Inflammatory macrophage treated with lipopolysaccharide for 1 hour (primary cell): ENCODE results near the gene HBP1.
"Not testable (repeated sequence)": the region's sequence is repeated elsewhere in the genome, so short reads cannot be mapped to it uniquely, and the experiment has no call there.

Source experiments
- DNase-seq, 2 donors: peaks; one replicate each; pipeline ENCODE4 v3.0.0-alpha.2; 2020 to 2022

HBP1 gene

DNA sequence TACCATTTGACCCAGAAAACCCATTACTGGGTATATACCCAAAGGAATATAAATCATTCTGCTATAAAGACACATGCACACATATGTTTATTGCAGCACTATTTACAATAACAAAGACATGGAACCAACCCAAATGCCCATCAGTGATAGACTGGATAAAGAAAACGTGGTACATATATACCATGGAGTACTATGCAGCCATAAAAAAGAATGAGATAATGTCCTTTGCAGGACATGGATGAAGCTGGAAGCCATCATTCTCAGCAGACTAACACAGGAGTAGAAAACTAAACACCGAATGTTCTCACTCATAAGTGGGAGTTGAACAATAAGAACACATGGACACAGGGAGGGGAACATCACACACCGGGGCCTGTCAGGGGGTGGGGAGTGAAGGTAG, 13.1 kb upstream of the HBP1 start:
- DNase-seq: not testable (repeated sequence)

DNA sequence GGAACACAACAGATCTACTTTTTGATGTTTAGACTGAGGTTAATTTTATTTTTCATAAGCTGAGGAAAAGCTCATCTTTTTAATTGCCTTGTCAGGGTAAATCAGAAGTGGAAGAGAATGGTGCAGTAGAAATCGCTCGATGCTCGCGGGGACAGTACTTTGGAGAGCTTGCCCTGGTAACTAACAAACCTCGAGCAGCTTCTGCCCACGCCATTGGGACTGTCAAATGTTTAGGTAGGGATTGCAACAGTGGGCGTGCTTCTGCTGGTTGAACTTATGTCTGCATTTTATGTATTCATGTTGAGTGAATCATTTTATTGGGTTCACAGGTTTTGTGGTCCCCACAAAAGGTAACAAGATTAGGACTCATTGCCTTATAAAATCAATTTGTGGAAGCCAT, 11.7 kb upstream of the HBP1 start:
- DNase-seq: no peak

DNA sequence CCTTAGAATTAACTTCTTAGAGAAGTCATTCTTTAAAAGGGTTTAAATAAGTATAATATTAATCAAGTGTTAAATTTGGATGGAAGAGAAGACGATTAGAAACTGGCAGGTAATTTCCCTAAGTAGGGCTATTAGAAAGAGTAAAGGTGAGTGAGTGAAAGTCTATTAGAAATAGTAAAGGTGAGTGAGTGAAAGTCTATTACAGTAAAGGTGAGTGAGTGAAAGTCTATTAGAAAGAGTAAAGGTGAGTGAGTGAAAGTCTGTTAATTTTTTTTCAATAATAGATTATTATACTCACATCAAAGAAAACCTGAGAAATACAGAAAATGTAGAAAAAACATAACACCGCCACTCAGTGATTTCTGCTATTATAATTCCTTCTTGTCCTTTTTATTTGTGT, 10.8 kb upstream of the HBP1 start:
- DNase-seq: no peak

DNA sequence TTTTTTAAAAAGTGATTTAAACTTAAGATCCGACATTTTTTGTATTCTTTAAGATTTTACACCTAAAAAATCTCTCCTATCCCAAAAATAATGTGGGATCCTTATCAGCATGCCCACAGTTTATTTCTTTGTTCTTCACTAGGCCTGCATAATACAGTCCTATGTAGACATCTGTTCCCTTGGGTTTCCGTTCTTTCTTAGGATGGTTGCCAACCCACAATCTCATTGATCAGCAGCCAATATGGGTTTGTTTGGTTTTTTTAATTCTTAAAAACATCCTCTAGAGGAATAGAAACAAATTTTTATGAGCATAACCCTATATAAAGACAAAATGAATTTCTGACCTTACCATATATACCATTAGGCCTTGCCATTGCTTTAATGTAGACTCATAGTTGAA, 8.4 kb upstream of the HBP1 start:
- no peak for DNase-seq

DNA sequence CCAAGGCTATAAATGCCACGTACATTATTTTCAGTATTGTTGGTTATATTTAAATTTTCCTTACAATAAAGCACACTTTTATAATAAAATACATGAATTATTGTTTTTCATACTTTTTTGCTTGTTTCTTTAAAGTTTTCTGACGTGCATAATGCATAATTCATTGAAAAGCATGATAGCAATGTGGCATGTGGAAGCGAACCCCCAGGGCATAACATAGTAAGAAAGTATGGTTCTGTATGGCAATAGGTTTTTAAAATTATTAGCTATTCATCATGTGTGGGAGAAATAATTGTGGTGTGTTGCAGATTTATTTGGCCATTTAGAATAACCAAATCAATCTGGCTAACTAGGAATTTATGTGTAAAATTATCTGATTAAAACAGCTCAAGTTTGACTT, 7.4 kb upstream of the HBP1 start:
- no peak for DNase-seq

DNA sequence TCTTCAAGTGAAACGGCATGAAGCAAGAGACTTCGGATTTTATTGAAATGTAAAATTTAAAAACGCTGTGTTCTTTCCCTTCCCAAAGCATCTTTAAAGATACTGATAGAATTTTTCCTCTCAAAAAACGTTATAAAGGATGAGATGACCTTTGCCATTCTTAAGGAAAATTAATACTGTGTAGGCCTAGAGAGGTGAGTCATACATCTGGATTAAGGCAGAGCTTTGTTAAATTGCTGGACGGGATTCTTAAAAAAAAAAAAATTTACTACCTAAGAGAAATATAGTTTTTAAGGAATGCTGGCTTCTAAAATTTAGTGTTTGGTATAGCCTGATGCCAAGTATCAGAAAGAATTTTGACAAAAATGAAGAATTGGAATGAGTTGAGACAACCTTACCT, 6.3 kb upstream of the HBP1 start:
- DNase-seq: no peak

DNA sequence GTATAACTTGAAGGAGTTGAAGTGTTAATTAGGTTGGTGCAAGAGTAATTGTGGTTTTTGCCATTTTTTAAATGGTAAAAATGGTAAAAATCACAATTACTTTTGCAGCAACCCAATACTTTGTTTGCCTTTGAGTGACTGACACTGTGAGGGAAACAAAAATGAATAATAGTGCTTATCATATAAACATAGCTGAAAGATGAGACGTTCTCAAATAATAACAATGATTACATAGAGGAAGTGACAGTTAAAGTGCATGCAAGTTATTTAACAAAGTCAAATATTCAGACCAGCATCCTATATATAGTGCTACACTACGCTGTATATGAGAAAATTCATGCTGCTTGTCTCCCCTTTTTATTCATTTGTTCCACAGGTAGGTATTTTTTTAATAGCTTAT, 4.7 kb upstream of the HBP1 start:
- DNase-seq: no peak

DNA sequence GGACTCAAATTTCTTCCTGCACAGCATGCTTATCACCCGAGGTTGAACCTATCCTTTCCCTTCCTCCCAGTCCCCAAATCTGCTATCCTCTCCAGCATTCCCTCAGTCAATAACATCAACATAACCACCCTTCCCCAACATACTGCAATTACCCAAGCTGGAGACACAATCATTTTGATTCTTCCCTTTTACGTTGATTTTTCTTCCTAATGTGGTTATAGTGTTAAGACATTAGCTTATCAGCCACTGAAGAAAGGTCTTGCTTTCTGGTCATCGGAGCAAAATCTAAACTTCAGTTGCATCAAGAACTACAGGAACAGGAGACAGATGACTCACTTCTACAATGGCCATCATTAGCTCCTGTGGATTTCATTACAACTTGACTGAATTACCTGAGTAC, 3.5 kb upstream of the HBP1 start:
- DNase-seq: no peak

DNA sequence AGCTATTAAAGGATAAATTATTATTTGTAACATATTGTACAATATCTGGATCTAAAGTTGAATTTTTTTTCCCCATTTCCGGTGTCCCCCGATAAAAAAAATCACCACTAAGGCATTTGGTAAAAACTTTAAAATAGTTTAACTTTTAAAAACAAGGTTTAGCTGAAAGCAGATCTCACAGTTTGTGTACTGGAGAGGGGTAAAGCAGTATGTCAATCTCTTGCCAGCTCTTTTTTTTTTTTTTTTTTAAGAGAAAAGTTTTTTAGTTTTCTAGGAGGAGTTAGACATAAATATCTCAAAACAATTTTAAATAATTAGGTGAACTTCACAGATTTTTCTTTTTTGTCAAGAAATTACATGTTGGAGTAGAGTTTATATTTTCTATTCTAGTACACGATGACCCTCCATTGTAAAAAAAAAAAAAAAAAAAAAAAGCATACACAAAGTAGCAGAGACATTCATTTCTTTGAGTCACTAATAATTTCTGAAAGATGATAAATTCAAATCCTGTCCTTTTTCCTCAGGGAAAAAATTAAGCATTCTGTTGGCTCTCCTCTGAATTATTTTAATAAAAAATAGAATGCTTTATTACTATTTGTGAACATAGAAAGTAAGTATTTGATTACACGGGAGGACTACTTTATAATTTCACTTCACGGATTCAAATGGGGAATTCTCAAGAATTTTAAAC, 1.9 kb upstream of the HBP1 start:
- DNase-seq: no peak

DNA sequence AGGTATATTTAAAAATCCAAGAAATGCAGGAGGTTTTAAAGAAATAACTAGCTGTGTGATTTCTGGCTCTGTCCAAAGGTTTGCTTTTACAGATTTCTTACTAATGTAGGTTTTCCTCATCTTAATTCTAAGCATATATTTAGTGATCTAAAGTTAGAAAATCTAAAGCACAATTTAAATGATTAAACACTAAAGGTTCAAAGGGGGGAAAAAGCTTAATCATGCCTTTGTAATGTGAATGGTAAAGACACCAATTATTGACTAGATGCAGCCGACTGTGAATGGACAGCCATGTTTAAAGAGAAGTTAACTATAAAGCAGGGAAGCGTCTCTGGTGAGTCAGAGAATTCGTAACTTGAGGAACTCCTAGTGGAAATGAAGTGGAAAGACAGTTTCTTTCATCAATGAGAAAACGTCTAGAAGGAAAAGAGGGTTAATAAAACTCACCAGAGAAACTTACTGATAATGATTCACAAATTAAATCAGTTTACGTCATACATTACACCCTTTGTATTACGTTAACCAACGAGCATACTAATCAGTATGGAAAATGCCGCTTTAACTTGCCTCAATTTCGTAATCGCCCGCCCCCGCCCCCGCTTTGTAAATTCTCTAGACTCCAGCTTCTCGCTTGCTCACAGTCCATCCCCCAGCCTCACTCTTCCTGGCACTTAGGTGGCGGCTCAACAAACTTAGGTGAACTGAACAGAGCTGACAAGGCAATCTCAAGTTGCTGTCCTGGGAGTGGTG, 1.1 kb upstream of the HBP1 start:
- peak; percentile 94 to 97 for DNase-seq

DNA sequence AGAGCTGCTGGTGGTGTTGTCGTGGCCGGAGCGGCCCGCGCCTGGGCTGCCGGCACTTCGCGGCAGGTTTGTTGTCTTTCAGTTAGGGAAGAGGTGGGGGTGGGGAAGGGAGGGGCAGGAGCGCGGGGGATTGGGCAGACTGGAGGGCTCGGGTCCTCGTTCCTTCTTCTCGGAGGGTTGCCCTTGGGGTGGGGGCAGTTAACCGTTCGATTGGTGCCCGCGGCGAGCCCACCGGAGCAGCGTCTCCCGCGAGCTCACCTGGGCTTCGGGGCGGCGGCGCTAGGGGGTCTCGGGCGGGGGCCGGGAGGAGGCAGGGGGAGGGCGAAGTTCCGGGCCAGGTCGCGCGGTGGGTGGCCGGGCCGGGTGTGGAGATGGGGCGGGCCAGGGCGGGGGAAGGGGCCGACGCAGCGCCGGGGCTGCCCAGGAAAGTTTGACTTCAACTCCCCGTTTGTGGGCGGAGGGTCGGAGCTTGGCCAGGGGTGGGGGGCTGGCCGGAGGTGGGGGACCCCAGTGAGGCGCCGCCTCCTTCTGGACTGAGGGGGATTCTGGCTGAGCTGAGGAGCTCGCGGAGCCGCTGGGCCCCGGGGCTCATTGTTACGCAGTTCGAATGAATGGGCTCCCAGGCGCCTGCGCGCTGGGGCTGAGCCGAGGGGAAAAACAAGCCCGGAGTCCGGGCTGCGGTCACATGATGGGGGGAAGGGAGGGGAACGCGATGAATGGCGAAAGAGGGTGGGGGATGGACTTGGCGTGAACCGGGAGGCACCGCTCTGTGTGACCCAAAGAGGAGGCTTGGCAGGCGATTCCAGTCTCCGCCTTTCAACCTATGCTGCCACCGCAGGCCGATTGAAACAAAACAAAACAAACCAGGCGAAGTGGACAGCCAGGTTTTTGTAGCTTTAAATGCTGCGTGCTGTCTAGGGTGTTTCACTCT, 582 bp downstream of the HBP1 start:
- DNase-seq: peak; percentile 97 to 98

DNA sequence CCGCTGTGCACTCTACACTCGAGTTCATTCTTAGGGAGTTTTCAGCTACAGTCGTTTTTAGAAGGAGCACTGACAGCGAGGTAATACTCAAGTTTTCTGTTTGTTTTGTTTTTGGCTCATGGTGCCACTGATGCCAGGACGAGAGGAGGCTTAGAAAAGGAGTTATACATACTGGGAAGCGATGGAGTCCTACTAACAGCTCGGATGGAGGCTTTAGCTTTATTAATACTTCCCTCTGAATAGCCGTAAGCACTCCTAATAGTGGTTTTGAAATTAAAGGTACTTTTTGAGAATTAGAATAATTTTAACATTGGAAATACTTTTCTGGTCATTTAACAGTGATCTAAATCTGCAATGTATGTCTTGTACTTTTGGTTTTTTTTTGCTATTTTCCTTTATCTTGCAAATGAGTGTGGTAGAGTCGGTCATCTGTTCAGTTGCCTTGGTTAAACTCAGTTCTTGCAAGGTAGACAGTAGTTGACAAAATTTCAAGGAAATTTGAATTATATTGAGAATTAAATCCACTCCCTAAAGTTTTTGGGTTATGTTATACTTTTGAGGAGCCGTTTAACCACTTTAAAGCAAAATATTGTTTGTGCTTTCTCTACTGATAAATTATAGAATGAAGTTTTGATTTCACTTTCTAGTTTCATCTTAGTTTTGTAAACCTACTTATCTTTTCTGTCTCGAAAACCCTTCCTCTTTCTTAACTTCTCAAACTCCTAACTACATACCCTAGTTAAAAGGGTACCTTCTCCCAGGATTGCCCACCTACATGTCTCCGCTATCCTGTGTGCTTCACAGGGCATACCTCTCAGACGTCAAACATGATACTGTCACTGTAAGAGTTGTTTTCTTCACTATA, 1.5 kb downstream of the HBP1 start:
- DNase-seq: peak in 1 of 2 donors; percentile 13

DNA sequence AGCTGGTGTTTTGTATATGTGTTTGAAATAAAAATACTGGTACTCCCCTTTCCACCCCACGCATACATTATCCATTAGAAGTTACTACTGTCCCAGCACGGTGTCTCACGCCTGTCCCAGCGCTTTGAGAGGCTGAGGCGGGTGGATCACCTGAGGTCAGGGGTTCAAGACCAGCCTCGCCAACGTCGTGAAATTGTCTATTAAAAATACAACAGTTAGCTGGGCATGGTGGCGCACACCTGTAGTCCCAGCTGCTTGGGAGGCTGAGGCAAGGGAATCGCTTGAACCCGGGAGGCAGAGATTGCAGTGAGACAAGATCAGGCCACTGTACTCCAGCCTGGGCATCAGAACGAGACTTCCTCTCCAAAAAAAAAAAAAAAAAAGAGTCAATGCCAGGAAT, 2.7 kb downstream of the HBP1 start:
- no peak for DNase-seq

DNA sequence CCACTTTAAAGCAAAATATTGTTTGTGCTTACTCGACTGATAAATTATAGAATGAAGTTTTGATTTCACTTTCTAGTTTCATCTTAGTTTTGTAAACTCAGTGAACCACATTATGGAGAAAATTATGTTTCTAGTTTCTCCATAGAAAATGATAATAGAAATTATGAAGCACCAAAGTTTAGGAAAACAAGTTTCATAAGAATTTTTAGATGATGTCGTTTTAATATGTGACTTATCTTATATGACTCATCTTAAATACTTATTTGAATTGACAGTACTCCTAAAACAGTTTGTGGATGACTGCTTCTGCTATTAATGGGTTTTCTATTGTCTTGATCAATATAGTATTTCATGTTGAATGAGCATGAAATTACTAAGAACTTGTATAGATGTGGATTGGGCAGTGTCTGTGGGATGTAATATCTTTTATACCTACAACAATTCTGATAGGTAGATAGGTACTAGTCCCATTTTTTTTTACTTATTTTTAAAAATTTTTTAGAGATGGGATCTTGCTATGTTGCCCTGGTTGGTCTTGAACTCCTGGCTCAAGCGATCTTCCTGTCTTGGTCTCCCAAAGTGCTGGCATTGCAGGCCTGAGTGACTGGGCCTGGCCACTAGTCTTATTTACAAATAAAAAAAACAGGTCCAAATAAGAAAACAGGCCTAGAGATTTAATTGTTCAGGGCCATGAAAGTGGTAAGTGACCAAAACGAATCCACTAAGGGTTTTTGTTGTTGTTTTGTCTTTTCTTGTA, 3.7 kb downstream of the HBP1 start:
- DNase-seq: peak in 1 of 2 donors; percentile 21

DNA sequence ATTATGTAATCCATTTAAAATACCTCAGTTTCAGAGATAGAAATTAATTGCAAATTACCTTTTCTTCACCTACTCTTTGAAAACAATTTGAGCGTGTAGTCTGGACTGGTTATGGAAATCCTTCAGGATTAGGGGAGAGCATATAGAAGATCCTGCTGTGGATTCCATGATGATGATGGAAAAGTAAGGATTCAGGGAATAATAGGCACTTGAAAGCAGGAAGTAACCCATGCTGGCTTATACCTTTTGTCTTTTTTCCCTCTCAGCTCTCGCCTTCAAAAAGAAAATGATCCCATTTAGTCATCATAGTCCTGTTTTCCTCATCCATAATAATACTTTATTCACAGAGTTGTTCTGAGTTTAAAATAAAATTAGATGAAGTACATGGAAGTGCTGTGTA, 4.4 kb downstream of the HBP1 start:
- no peak for DNase-seq

DNA sequence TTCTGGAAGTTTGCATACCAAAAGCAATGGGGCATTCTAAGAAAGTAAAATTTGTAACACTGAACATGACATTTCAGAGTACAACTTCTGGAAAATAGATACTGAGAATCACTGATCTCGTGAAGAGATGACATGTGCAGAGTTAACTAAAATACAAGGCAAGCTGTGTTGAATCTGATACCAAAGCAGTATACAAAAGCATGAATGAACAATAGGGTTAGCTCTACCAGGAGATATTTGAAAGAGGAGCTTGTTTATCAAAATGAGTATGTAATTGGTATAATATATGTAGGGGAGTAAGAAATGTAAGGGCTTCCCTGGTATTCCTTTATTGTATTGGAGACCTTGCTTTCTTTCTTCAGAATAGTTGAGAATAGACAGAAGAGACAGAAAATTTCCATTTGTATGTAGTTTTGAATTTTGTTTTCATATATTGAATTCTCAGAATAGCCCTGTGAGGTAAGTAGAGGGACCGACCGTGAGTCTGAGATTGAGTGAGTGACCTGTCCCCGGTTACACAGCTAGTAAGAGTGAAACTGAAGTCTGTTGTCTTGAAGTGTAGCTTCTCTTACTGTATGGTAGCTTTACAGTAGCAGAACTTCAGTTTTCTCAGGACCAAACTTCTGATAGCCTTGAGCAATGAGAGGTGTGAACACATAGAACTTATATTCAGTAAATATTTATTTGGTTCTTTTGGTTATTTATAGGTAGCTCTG, 5.0 kb downstream of the HBP1 start:
- no peak for DNase-seq

DNA sequence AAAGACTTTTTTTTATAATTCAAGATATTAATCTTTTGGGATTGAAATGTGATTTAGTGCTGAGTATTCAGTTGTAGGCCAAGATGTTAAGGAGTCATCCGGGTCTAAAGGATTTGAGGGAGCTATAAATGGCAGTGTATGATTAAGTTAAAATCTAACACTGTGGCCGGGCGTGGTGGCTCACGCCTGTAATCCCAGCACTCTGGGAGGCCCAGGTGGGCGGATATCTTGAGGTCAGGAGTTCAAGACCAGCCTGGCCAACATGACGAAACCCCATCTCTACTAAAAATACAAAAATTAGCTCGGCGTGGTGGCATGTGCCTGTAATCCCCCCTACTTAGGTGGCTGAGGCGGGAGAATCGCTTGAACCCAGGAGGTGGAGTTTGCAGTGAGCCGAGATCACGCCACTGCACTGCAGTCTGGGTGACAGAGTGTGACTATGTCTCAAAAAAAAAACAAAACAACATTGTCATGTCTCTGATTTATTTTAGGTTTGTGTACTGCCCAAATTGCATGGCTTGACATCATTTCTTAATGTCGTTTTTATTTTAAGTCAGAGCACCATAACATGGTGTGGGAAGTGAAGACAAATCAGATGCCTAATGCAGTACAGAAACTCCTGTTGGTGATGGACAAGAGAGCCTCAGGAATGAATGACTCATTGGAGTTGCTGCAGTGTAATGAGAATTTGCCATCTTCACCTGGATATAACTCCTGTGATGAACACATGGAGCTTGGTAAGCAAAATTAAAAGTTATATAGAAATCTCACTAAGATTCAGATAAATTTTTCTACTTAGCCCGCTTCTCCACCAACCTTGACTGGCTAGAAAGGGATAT, 10.7 kb downstream of the HBP1 start:
- no peak for DNase-seq

DNA sequence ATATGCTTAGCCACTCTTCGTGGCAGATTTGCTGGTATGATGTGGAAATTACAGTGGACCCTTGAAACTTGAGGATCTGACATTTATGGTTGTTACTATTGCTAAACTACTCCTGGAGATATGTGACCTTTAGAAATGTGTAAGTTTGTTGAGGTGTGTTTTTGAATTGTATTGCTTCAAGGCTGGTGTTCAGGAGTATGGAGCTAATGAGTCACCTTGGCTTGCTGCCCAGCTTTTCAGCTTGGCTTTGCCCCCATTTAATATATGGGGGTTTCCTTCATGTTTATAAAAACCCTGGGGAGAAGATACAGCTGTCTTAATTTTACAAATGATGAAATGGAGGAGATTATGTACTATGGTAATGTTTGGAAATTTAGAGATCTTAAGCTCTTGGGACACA, 11.6 kb downstream of the HBP1 start:
- peak; percentile 8 to 28 for DNase-seq

DNA sequence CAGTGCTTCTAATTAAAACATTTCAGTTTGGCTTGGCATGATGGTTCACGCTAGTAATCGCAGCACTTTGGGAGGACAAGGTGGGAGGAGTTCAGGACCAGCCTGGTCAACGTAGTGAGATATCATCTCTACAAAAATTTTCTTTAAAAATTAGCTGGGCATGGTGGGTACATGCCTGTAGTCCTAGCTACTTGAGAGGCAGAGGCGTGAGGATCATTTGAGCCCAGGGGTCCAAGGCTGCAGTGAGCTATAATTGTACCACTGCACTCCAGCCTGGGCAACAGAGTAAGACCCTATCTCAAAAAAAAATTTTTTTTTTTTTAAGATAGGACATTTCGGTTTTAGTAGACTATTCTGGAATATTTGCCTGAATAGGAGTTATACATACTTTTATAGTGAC, 12.4 kb downstream of the HBP1 start:
- no peak for DNase-seq

DNA sequence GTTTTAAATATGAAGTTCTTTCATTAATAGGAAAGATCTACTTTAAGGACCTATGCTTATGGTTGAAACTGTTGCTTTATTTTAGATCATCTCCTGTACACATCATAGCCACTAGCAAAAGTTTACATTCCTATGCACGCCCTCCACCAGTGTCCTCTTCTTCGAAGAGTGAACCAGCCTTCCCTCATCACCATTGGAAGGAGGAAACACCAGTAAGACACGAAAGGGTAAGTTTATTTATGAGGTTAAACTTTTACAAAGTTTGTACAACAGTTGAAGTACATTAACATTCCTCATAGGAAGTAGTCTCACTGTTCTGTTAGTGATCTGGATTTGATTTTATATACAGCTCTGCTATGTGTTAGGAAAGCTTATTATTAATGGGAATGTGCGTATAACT, 16.9 kb downstream of the HBP1 start:
- no peak for DNase-seq
